KMS-11 (cell line): Measurements from ENCODE around the gene TSC22D3.

Experiments
- H2AFZ ChIP-seq: fragments of 200-600 bp; sonication (generic); 2 replicates; pipeline ENCODE4 v1.6.1; 2016; ENCODE audit warnings: antibody characterized with exemption, mixed run types, low read depth
- H3K27ac ChIP-seq: fragments of 200-600 bp; sonication (generic); 2 replicates; pipeline ENCODE4 v1.6.1; 2016; ENCODE audit warnings: mild to moderate bottlenecking, mixed run types
- H3K27me3 ChIP-seq: fragments of 200-600 bp; sonication (generic); 2 replicates; pipeline ENCODE4 v1.6.1; 2017; ENCODE audit warnings: mild to moderate bottlenecking, low read depth, mixed run types, moderate library complexity; ENCODE audit not compliant: insufficient read depth
- H3K36me3 ChIP-seq: fragments of 200-600 bp; sonication (generic); 2 replicates; pipeline ENCODE4 v1.6.1; 2017; ENCODE audit warnings: mild to moderate bottlenecking, mixed run types; ENCODE audit not compliant: insufficient read depth
- H3K4me1 ChIP-seq: fragments of 200-600 bp; sonication (generic); 2 replicates; pipeline ENCODE4 v1.6.1; 2016; ENCODE audit warnings: mild to moderate bottlenecking, low read depth, mixed run types; ENCODE audit not compliant: poor library complexity, severe bottlenecking
- H3K4me2 ChIP-seq: fragments of 200-600 bp; sonication (generic); 2 replicates; pipeline ENCODE4 v1.7.0; 2016; ENCODE audit warnings: mild to moderate bottlenecking, mixed run types
- H3K4me3 ChIP-seq: fragments of 200-600 bp; sonication (generic); IDR thresholded peaks from 2 replicates; pipeline ENCODE4 v1.6.1; 2017; ENCODE audit warnings: low read depth, low read length, mixed read lengths; ENCODE audit not compliant: insufficient read depth
- H3K79me2 ChIP-seq: fragments of 200-600 bp; sonication (generic); 2 replicates; pipeline ENCODE4 v1.6.1; 2016; ENCODE audit warnings: low read depth, mixed run types; ENCODE audit not compliant: insufficient read depth
- H3K9ac ChIP-seq: fragments of 200-600 bp; sonication (generic); 2 replicates; pipeline ENCODE4 v1.6.1; 2016; ENCODE audit warnings: mild to moderate bottlenecking, mixed run types
- H4K20me1 ChIP-seq: fragments of 200-600 bp; sonication (generic); 2 replicates; pipeline ENCODE4 v1.6.1; 2016; ENCODE audit warnings: mild to moderate bottlenecking, mixed run types; ENCODE audit not compliant: insufficient read depth
- CTCF ChIP-seq: fragments of 200-600 bp; sonication (generic); conservative IDR thresholded peaks from 2 replicates; pipeline ENCODE4 v1.6.1; 2017; ENCODE audit warnings: low read depth, mild to moderate bottlenecking, antibody characterized with exemption, low read length, moderate library complexity, mixed read lengths

TSC22D3 gene

GRCh38 chrX:107753187-107753586 lies 22.4 kb downstream of the TSC22D3 start:
- no peak for TF ChIP-seq CTCF
- no peaks in the 10 kb centered on the region for H3K27me3 ChIP-seq
- no peak overlapping the region for H2AFZ ChIP-seq
- H3K27ac ChIP-seq = no peak overlapping the region
- H3K4me2 ChIP-seq = no peak overlapping the region
- H3K4me1 ChIP-seq = no peaks in the 10 kb centered on the region
- no peak overlapping the region for H3K4me3 ChIP-seq
- no peaks in the 10 kb centered on the region for H3K36me3 ChIP-seq
- H4K20me1 ChIP-seq = no peaks in the 10 kb centered on the region
- no peaks in the 10 kb centered on the region for H3K79me2 ChIP-seq
- no peak overlapping the region for H3K9ac ChIP-seq

GRCh38 chrX:107752714-107753113 lies 22.9 kb downstream of the TSC22D3 start:
- no peak overlapping the region for H2AFZ ChIP-seq
- H3K4me3 ChIP-seq = no peak overlapping the region
- no peak overlapping the region for H3K4me2 ChIP-seq
- TF ChIP-seq CTCF = no peak
- no peaks in the 10 kb centered on the region for H3K4me1 ChIP-seq
- H3K9ac ChIP-seq = no peak overlapping the region
- H3K79me2 ChIP-seq = no peaks in the 10 kb centered on the region
- no peak overlapping the region for H3K27ac ChIP-seq
- no peaks in the 10 kb centered on the region for H4K20me1 ChIP-seq
- no peaks in the 10 kb centered on the region for H3K27me3 ChIP-seq
- H3K36me3 ChIP-seq = no peaks in the 10 kb centered on the region

DNA sequence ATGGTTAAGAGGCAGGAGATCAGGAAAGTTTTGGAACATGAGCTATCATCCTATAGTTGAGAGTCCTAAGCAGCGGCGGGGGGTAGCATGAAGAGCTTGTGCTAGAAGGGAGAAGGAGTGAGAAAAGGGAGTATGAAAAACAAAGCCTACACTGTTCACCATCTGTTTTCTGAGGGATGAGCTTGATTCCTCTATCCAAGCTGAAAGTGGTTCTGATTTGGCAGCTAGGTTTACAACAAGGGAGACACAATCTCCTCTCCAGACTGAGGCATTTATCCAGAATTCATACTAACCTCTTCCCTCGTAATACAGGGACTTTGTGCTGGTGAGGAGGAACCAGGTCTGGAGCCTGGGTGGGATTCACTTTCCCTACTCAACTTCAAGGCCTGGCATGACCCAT lies 23.5 kb downstream of the TSC22D3 start:
- H3K27me3 ChIP-seq = no peaks in the 10 kb centered on the region
- H4K20me1 ChIP-seq = no peaks in the 10 kb centered on the region
- no peak overlapping the region for H2AFZ ChIP-seq
- no peaks in the 10 kb centered on the region for H3K36me3 ChIP-seq
- no peak for TF ChIP-seq CTCF
- H3K9ac ChIP-seq = no peak overlapping the region
- no peak overlapping the region for H3K4me3 ChIP-seq
- H3K4me2 ChIP-seq = no peak overlapping the region
- H3K27ac ChIP-seq = no peak overlapping the region
- H3K4me1 ChIP-seq = no peaks in the 10 kb centered on the region
- no peaks in the 10 kb centered on the region for H3K79me2 ChIP-seq

GRCh38 chrX:107750861-107751445 lies 24.6 kb downstream of the TSC22D3 start:
- H3K4me2 ChIP-seq = no peak overlapping the region
- no peak overlapping the region for H2AFZ ChIP-seq
- no peak for TF ChIP-seq CTCF
- H4K20me1 ChIP-seq = no peaks in the 10 kb centered on the region
- no peaks in the 10 kb centered on the region for H3K27me3 ChIP-seq
- no peaks in the 10 kb centered on the region for H3K36me3 ChIP-seq
- H3K4me3 ChIP-seq = no peak overlapping the region
- no peak overlapping the region for H3K9ac ChIP-seq
- no peaks in the 10 kb centered on the region for H3K4me1 ChIP-seq
- no peaks in the 10 kb centered on the region for H3K79me2 ChIP-seq
- H3K27ac ChIP-seq = no peak overlapping the region

DNA sequence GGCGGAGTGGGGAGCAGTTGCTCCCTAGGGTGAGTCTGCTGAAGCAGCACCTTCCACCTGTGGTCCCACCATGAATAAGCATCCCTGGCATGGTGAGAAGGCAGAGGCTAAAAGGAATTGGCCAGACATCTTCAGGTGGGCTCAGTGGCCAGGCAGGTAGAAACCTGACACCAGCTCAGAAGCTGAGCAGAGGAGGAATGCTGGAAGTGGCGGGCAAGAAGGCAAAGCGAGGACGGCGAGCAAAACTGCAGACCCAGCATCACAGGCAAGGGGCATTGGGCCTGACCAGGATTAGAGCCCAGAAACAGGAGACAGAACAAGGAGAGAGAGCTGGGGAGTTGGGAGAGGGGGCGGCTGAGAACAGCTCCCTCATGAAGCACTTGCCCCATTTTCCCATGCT lies 25.3 kb downstream of the TSC22D3 start:
- no peak overlapping the region for H2AFZ ChIP-seq
- H4K20me1 ChIP-seq = no peaks in the 10 kb centered on the region
- no peak overlapping the region for H3K9ac ChIP-seq
- H3K27me3 ChIP-seq = no peaks in the 10 kb centered on the region
- H3K36me3 ChIP-seq = no peaks in the 10 kb centered on the region
- no peak overlapping the region for H3K27ac ChIP-seq
- TF ChIP-seq CTCF = no peak
- H3K4me2 ChIP-seq = no peak overlapping the region
- H3K79me2 ChIP-seq = no peaks in the 10 kb centered on the region
- no peaks in the 10 kb centered on the region for H3K4me1 ChIP-seq
- H3K4me3 ChIP-seq = no peak overlapping the region
